Choroid plexus epithelial cell (primary cell): Measurements from ENCODE around the gene SLC36A1.

Experiments
- DNase-seq: peaks from one replicate; pipeline ENCODE4 v3.0.0-alpha.2; 2010; ENCODE audit warnings: low read depth
- H3K4me3 ChIP-seq: 2 replicates; pipeline ENCODE4 v1.5.1; 2011; ENCODE audit warnings: low read depth, mild to moderate bottlenecking, control low read depth, low read length, moderate library complexity
- TF ChIP-seq, protein P1 (sequence below): conservative IDR thresholded peaks from 2 replicates; pipeline ENCODE4 v1.5.1; 2011; ENCODE audit warnings: low read depth, mild to moderate bottlenecking, control low read depth, inconsistent platforms, low read length, moderate library complexity

The SLC36A1 gene

DNA sequence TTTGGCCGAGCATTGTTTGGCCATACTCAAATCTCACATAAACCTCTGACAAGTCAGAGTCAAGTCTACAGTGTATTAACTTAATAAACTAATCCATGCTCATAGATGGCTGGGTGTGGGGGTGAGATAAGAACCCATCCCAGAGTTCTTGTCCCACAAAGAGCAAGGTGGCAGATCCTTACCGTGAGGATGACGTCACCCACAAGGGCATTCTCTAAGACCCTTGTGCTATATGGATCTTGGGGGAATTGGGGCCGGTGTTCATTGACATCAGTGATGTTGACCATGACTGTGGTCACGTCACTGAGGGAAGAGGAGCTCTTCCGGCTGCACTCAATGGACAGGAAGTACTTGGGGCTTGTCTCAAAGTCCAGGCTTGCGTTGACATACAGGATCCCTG lies 81.6 kb downstream of the SLC36A1 start:
- TF ChIP-seq, protein P1, sequence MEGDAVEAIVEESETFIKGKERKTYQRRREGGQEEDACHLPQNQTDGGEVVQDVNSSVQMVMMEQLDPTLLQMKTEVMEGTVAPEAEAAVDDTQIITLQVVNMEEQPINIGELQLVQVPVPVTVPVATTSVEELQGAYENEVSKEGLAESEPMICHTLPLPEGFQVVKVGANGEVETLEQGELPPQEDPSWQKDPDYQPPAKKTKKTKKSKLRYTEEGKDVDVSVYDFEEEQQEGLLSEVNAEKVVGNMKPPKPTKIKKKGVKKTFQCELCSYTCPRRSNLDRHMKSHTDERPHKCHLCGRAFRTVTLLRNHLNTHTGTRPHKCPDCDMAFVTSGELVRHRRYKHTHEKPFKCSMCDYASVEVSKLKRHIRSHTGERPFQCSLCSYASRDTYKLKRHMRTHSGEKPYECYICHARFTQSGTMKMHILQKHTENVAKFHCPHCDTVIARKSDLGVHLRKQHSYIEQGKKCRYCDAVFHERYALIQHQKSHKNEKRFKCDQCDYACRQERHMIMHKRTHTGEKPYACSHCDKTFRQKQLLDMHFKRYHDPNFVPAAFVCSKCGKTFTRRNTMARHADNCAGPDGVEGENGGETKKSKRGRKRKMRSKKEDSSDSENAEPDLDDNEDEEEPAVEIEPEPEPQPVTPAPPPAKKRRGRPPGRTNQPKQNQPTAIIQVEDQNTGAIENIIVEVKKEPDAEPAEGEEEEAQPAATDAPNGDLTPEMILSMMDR: no peak
- no peak overlapping the region for H3K4me3 ChIP-seq
- no peak for DNase-seq

DNA sequence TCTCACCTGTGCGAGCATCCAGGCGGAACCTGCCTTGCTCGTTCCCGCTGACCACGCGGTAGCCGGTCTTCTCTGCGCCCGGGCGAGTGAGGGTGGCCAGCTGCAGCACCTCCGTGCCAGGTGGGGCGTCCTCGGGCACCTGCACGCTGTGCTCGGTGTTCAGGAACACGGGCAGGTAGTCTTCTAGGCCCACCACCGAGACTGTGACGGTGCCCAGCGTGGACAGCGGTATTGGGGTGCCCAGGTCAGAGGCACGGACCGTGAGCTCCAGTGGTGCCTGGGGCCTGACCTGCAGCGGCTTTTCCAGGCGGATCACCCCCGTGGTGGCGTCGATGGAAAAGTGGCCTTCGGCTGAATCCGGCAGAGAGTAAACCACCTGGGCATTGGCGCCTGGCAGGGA lies 84.2 kb downstream of the SLC36A1 start:
- TF ChIP-seq, protein P1: no peak
- DNase-seq: no peak
- no peak overlapping the region for H3K4me3 ChIP-seq

DNA sequence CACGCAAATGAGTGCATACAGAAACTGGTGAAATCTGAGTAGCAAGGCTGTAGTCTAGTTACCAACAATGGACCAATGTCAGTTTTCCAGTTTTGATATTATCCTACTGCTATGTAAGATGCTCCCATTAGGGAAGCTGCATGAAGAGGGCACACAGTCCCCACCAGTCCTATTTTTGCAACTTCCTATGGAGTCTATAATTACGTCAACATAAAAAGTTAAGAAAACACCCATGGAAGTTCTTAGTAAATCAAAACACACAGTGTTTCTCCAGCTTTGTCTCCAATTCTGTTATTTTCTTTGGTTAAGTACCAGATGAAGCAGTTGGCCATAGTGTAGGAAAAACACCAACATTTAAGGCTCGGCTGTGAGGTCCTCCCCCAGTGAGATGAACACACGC lies 85.0 kb downstream of the SLC36A1 start:
- DNase-seq: no peak
- TF ChIP-seq, protein P1: no peak
- no peak overlapping the region for H3K4me3 ChIP-seq

DNA sequence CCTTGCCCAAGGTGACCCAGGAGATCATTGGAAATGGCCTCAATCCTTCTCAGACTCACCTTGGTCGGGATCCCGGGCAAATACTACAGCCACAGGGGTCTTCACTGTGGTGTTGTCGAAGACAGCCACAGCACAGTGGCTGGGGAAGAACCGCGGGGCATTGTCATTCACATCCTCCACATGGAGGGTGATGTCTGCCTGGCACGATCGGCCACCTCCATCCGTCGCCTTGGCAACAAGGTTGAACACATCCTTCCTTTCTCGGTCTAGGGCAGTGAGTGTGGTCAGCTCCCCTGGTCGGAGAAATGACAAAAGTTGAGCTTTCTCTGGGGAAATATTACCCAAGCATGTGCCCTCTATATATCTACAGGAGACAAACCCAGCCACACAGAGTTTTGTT lies 86.9 kb downstream of the SLC36A1 start:
- no peak overlapping the region for H3K4me3 ChIP-seq
- TF ChIP-seq, protein P1: no peak
- no peak for DNase-seq

DNA sequence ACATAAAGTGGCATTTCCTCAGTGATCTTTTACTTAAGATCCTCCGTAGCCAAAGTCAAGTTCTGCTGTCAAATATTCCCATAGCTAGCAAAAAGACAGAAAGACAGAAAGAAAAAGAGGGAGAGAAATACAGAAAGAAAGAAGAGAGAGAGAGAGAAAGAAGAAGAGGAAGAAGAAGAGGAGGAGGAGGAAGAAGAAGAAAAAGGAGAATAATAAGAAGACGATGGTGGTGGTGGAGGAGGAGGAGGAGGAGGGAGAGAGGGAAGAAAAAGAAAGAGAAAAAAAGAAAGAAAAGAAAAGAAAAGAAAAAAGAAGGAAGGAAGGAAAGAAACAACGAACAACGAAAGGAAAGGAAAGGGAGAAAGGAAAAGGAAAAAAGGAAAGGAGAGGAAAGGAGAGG lies 89.6 kb downstream of the SLC36A1 start:
- TF ChIP-seq, protein P1: no peak
- no peak overlapping the region for H3K4me3 ChIP-seq
- DNase-seq: no peak

DNA sequence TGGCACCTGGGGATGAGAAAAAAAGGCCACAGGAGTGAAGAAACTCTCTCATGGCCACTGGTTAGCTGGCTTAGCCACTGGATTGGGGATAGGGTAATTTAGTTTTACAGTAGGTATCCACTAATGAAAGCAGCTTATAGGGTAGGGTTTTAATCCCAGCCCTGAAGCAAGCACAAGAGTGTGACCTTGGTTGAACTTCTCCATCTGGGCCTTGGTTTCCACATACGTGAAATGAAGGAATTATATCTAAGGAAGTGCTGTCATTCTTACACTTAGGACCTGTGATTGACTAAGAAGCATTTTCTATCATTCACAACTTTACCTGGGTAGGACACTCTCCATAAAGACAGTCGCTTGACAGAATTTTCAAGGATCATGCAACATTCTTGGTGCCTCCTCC lies 94.2 kb downstream of the SLC36A1 start:
- no peak for DNase-seq
- no peak overlapping the region for H3K4me3 ChIP-seq
- TF ChIP-seq, protein P1: no peak
